B cell (primary cell): ENCODE measurements around the gene ERP44. TPM values are rescaled to one million over a fixed set of nuclear protein-coding genes. Genes with fewer than 3 reads are reported as not detected.

Experiments used
- ATAC-seq: fragments of 200-7000 bp; cut with Tn5 transposase; one replicate; pipeline ENCODE4 v1.10.0; 2021; ENCODE audit warnings: low read depth, mild to moderate bottlenecking, moderate number of reproducible peaks, moderate library complexity
- CTCF ChIA-PET: fragments of 350-600 bp; sonication (Branson Sonifier 250); formaldehyde crosslinking; loops from one replicate; lab custom pipeline; 2021; ENCODE audit warnings: antibody characterized with exemption, inconsistent platforms; lab: Charles Lee
- POLR2A ChIA-PET: fragments of 350-600 bp; sonication (Branson Sonifier 250); formaldehyde crosslinking; loops from one replicate; lab custom pipeline; 2021; ENCODE audit warnings: antibody characterized with exemption; lab: Charles Lee
- DNase-seq: peaks from one replicate; pipeline ENCODE4 v3.0.0; 2013
- H2AFZ ChIP-seq: 2 replicates; pipeline ENCODE4 v1.6.1; 2012; ENCODE audit warnings: mild to moderate bottlenecking, low read depth, low read length; ENCODE audit not compliant: insufficient read depth, poor library complexity, severe bottlenecking
- H3K27ac ChIP-seq, 2 donors: 1 replicate in 1 of 2; 2 replicates in 1 of 2; pipeline ENCODE4 v1.5.1; 2012 to 2013; ENCODE audit warnings: low read length in 2 of 2, mild to moderate bottlenecking in 2 of 2, moderate library complexity in 1 of 2
- H3K27me3 ChIP-seq, 4 experiments: fragments of 200-600 bp in 1 of 4; sonication (generic) in 1 of 4; replicated peaks in 1 of 4; 1 replicate in 2 of 4; 2 replicates in 2 of 4; pipeline versions ENCODE4 v1.6.1 to v1.7.0; 2013 to 2016; ENCODE audit warnings: low read length in 3 of 4, mild to moderate bottlenecking in 2 of 4, mixed read lengths in 1 of 4, moderate library complexity in 1 of 4; ENCODE audit not compliant: insufficient read depth in 4 of 4, control insufficient read depth in 3 of 4; ENCODE audit errors: control extremely low read depth in 1 of 4
- H3K36me3 ChIP-seq, 2 experiments: replicated peaks in 1 of 2; 1 replicate in 1 of 2; 2 replicates in 1 of 2; pipeline versions ENCODE4 v1.6.1 to v1.7.1; 2013; ENCODE audit warnings: low read length in 1 of 2; ENCODE audit not compliant: insufficient read depth in 2 of 2, control insufficient read depth in 1 of 2; ENCODE audit errors: control extremely low read depth in 1 of 2, extremely low read depth in 1 of 2
- H3K4me1 ChIP-seq, 2 donors: fragments of 200-600 bp in 1 of 2; sonication (generic) in 1 of 2; 1 replicate in 1 of 2; 2 replicates in 1 of 2; pipeline versions ENCODE4 v1.5.1 to v1.6.1; 2013 to 2017; ENCODE audit warnings: low read length in 2 of 2; ENCODE audit not compliant: control insufficient read depth in 2 of 2, insufficient read depth in 2 of 2
- H3K4me2 ChIP-seq: replicated peaks from 2 replicates; pipeline ENCODE3; 2012; ENCODE audit warnings: mild to moderate bottlenecking, low read depth, low read length; ENCODE audit not compliant: poor library complexity, severe bottlenecking
- H3K4me3 ChIP-seq, 5 experiments: fragments of 200-600 bp in 1 of 5; sonication (generic) in 1 of 5; 1 replicate in 3 of 5; 2 replicates in 2 of 5; pipeline versions ENCODE4 v1.5.1 to v1.7.0; 2011 to 2016; ENCODE audit warnings: low read length in 4 of 5, mild to moderate bottlenecking in 4 of 5, low read depth in 2 of 5, control low read depth in 1 of 5, moderate library complexity in 1 of 5; ENCODE audit not compliant: insufficient read depth in 1 of 5; ENCODE audit errors: control extremely low read depth in 1 of 5, extremely low read depth in 1 of 5
- H3K79me2 ChIP-seq: fragments of 200-600 bp; sonication (generic); one replicate; pipeline ENCODE4 v1.6.0; 2016; ENCODE audit warnings: low read length; ENCODE audit not compliant: control insufficient read depth, insufficient read depth
- H3K9ac ChIP-seq: fragments of 200-600 bp; sonication (generic); 2 replicates; pipeline ENCODE4 v1.6.1; 2017; ENCODE audit warnings: mild to moderate bottlenecking, low read length, moderate library complexity
- H3K9me3 ChIP-seq, 3 donors: one replicate each; pipeline versions ENCODE4 v1.6.1 to v1.7.1; 2013; ENCODE audit warnings: low read length in 2 of 3; ENCODE audit not compliant: control insufficient read depth in 2 of 3, insufficient read depth in 1 of 3; ENCODE audit errors: control extremely low read depth in 1 of 3
- H4K20me1 ChIP-seq: 2 replicates; pipeline ENCODE4 v1.6.0; 2012; ENCODE audit warnings: mild to moderate bottlenecking, low read length; ENCODE audit not compliant: insufficient read depth, control insufficient read depth, poor library complexity, severe bottlenecking
- H3K27ac Mint-ChIP-seq: one replicate; pipeline ENCODE4 v1.8.0; 2021; ENCODE audit warnings: mixed read lengths
- H3K27me3 Mint-ChIP-seq: one replicate; pipeline ENCODE4 v1.8.0; 2021; ENCODE audit warnings: mixed read lengths
- H3K4me1 Mint-ChIP-seq: one replicate; pipeline ENCODE4 v1.8.0; 2021; ENCODE audit warnings: mixed read lengths
- H3K4me3 Mint-ChIP-seq: one replicate; pipeline ENCODE4 v1.8.0; 2021; ENCODE audit warnings: mixed read lengths
- H3K9me3 Mint-ChIP-seq: one replicate; pipeline ENCODE4 v1.8.0; 2022; ENCODE audit warnings: mixed read lengths; ENCODE audit not compliant: insufficient read depth
- EZH2 ChIP-seq: IDR thresholded peaks from 2 replicates; pipeline ENCODE4 v1.6.1; 2012; ENCODE audit warnings: borderline replicate concordance, low read depth, mild to moderate bottlenecking, moderate library complexity, low read length; ENCODE audit not compliant: insufficient read depth, poor library complexity, severe bottlenecking
- WGBS: methylation state at CpG from one replicate; pipeline ENCODE4 v1.1.5; 2013; ENCODE audit warnings: missing lambda C conversion rate; ENCODE audit not compliant: insufficient coverage; 5-methylcytosine and 5-hydroxymethylcytosine counted together
- intact Hi-C: fragments of 100-400 bp; cut with micrococcal nuclease; formaldehyde crosslinking; loops from one replicate; pipeline ENCODE4 v1.10.0; 2022
- polyA plus RNA-seq: library from polyadenylated mRNA; depleted of rRNA; stranded (reverse); fragments of >200 nt; gene quantifications from 2 replicates; pipeline ENCODE4 v1.2.3, GENCODE V29; 2012
- total RNA-seq, 2 donors: library from RNA; stranded (reverse); fragments of 120-200 nt in 1 of 2; gene quantifications; 1 replicate in 1 of 2; 2 replicates in 1 of 2; pipeline versions ENCODE4 v1.2.3 to v1.2.4, GENCODE V29; 2013 to 2022
- TF ChIP-seq, protein P1 (sequence below): fragments of 200-600 bp; IDR thresholded peaks from one replicate; pipeline ENCODE4 v1.8.0; 2022; ENCODE audit warnings: antibody characterized with exemption, mild to moderate bottlenecking

Gene ERP44
- total and polyA plus RNA-seq, 2 donors (not counting 1 experiment from before 2014, with no cell fraction given), result 10.5 to 18.4 TPM

- ATAC-seq (no peak), DNase-seq (no peak)
- Mint-ChIP-seq H3K4me3 (no peak overlapping the region), H3K9me3 (no peaks in the 10 kb centered on the region), H3K27ac (no peak overlapping the region), H3K4me1 (peaks cover 77% of the 10 kb centered on the region), H3K27me3 (no peaks in the 10 kb centered on the region)
- intact Hi-C loops, result loop anchor here (10.0 kb wide), 1 partner anchor 902 kb away; no protein-coding TSS in a partner anchor
- Histone ChIP-seq H3K27me3 (no peaks in the 10 kb centered on the region), H3K9ac (no peak overlapping the region), H3K4me1 (peaks cover 32 to 53% of the 10 kb centered on the region in 2 donors), H4K20me1 (no peaks in the 10 kb centered on the region), H3K9me3 (no peaks in the 10 kb centered on the region), H3K79me2 (peaks cover 98% of the 10 kb centered on the region), H3K4me2 (peak overlapping the region; percentile 36), H3K36me3 (no peaks in the 10 kb centered on the region), H3K4me3 (no peak overlapping the region), H3K27ac (no peak overlapping the region), H2AFZ (no peak overlapping the region)
- CTCF ChIA-PET, result interaction anchor here (1.6 kb wide), 1 partner anchor 60 kb away, joined by 4 read pairs; no protein-coding TSS in a partner anchor
- no CpG with 5 or more reads among the region's 1 CpG for WGBS
- POLR2A ChIA-PET, result no interaction called here
- TF ChIP-seq EZH2, result no peak
- TF ChIP-seq, protein P1, sequence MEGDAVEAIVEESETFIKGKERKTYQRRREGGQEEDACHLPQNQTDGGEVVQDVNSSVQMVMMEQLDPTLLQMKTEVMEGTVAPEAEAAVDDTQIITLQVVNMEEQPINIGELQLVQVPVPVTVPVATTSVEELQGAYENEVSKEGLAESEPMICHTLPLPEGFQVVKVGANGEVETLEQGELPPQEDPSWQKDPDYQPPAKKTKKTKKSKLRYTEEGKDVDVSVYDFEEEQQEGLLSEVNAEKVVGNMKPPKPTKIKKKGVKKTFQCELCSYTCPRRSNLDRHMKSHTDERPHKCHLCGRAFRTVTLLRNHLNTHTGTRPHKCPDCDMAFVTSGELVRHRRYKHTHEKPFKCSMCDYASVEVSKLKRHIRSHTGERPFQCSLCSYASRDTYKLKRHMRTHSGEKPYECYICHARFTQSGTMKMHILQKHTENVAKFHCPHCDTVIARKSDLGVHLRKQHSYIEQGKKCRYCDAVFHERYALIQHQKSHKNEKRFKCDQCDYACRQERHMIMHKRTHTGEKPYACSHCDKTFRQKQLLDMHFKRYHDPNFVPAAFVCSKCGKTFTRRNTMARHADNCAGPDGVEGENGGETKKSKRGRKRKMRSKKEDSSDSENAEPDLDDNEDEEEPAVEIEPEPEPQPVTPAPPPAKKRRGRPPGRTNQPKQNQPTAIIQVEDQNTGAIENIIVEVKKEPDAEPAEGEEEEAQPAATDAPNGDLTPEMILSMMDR, result no peak
These were observed 11.6 kb downstream of the ERP44 start for GRCh38 chr9:100087218-100087617.

DNA sequence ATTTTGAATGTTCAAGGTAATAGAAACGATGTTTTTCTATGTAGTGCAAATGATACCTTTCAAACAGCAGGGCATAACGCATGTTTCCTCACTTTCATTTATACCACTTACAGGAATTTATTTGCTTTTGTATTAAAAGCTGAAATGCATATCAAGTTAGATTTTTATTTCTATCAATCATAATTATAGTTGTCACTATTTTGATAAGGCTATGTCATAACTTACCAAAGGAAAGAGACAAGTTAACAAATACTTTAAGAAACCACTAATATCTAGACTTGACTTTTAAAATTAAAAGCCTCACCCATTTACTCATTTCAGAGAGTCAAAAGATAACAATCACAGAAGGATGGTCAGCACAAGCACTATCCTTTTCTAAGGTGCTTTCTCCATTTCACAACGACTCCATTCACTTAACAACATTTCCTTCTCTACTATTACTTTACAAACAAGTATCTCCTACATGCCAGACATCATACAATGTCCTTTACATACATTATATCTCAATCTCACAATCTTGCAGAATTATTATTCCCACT lies 12.6 kb downstream of the ERP44 start:
- H2AFZ ChIP-seq, result no peak overlapping the region
- WGBS, result 43% methylated on average over 1 of the region's 3 CpGs
- ChIA-PET CTCF (interaction anchor here (1.6 kb wide), 1 partner anchor 59 kb away, joined by 4 read pairs; no protein-coding TSS in a partner anchor), POLR2A (no interaction called here)
- no peak overlapping the region for H3K4me3 ChIP-seq
- peaks cover 99% of the 10 kb centered on the region for H3K79me2 ChIP-seq
- H3K27me3 ChIP-seq, result no peaks in the 10 kb centered on the region
- no peak for ATAC-seq
- H3K4me1 ChIP-seq, result peaks cover 36 to 63% of the 10 kb centered on the region in 2 donors
- H3K36me3 ChIP-seq, result no peaks in the 10 kb centered on the region
- no peak for TF ChIP-seq EZH2
- TF ChIP-seq, protein P1, result no peak
- DNase-seq, result no peak
- no peaks in the 10 kb centered on the region for H3K27me3 Mint-ChIP-seq
- H3K27ac ChIP-seq, result peak overlapping the region in 1 of 2 donors; percentile 86
- H3K9me3 ChIP-seq, result no peaks in the 10 kb centered on the region
- H3K4me1 Mint-ChIP-seq, result peaks cover 77% of the 10 kb centered on the region
- peak overlapping the region; percentile 15 for H3K4me2 ChIP-seq
- no peaks in the 10 kb centered on the region for H4K20me1 ChIP-seq
- H3K27ac Mint-ChIP-seq, result peak overlapping the region; percentile 66
- no peaks in the 10 kb centered on the region for H3K9me3 Mint-ChIP-seq
- H3K9ac ChIP-seq, result no peak overlapping the region
- H3K4me3 Mint-ChIP-seq, result peak overlapping the region; percentile 24
- intact Hi-C loops, result loop anchor here (10.0 kb wide), 1 partner anchor 901 kb away; no protein-coding TSS in a partner anchor
